NCI-H226 (cell line): Measurements from ENCODE around the gene FASLG.
A peak's percentile ranks its signal among the peaks of the same experiment; 100 is the strongest.

Experiments
- DNase-seq: peaks from one replicate; pipeline ENCODE4 v3.0.0-alpha.2; 2015

FASLG gene

DNA sequence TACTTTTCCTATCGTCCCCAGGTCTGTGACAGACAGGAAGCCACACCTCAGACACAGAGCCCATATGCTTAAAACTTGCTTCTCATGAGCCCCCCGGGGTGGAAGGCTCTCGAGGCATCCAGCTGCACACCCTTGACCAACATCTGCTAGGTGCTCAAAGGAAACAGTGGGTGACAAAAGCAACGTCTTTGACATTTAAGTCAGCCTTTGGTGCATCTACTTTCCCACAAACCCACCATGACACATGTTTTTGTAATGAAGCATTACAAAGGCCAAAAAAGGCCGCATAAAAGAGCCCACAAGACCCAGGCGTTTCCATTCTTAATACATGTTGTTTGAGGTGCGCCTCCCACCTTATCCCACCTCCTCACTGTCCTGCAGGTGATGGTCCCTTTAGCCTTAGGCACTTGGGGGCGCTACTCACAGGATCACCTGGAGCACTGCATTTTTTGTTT lies 11.8 kb upstream of the FASLG start:
- no peak for DNase-seq

DNA sequence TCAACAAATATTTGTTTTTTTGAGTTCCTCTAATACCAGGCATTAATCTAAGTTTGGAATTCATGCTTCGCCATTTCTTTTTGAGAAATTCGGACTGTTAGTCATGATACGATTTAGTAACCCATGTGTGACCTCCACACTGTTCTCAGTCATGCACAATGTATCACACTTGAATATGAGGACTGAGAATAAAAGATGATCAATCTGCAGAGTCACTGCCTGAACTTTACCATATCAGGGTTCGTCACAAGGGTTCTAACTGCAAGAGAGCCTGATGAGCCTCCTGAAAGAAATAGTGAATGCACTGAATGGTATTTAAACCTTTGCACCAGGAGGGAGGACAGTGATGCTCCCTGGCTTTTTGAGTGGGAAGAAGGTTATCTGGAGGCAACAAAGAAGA lies 10.9 kb upstream of the FASLG start:
- no peak for DNase-seq

DNA sequence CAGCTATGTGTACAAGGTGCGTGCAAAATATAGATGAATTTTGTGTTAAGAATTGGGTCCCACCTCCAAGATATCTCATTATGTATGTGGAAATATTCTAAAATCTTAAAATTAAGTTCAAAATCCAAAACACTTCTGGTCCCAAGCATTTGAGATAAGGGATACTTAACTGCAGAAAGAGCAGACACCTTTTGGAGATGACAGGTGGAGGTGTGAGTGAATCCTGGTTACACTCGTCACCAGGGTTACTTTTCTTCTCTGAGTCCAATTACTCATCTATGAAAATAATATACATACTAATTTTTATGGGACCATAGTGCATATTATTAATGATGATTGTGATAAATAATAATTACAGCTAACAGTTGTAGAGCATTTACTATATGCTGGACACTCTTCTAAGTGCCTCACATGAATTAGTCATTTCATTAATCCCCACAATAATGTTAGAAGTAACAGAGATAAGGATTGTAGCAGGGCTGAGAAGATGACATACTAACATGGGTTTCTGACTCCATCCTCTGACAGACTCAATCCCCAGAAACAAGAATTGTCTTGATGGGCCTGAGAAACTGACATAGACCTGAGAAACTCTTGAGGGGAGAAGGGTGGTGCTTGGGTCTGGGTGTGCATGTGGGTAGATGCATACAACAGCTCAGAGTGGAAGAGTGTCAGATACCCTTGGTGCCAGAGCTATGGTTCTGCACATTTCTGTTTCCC lies 8.3 kb upstream of the FASLG start:
- no peak for DNase-seq

DNA sequence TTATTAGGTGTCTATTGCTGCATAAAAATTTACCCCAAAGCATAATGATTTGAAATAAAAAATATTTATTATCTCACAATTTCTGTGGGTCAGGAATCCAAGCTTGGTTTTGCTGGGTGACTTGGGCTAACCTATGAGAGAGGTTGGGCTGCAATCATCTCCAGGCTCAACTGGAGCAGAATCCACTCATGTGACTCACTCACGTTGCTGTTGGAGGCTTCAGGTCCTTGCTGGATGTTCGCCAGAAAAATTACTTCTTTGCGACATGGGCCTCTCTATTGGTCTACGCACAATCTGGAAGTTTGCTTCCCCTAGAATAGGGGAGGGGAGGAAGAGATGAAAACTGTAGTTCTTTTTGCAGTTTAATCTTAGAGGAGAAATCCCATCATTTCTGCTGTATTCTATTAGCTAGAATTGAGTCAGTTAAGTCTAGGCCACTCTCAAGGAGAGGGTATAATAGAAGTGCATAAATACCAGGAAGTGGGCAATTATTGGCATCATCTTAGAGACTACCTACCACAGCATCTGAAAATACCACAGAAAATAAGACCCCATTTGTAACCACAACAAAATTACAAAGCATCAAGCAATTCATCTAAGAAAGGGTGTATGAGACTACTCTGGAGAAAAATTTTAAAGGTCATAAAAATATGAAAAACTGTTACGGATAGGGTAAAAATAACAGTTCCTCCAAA lies 5.7 kb upstream of the FASLG start:
- DNase-seq = peak; percentile 55

DNA sequence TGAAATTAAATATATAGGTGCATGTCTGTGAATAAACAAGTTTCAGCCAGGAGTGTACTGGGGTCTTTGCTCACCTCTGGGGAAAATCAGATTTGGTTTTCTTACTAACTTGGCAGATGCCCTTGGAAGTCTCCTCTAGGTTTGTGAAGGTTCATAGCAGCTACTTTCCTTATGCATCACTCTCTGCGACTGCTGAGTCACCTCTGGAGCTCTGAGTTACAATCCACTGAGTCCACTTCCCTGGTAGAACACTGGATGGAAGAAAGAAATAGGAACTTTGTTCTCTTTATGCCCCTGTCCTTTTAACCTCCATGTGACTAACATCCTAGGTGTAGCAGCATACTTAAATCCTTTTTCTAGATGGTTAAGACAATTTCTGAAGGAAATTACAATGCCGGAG lies 4.4 kb upstream of the FASLG start:
- peak; percentile 69 for DNase-seq

DNA sequence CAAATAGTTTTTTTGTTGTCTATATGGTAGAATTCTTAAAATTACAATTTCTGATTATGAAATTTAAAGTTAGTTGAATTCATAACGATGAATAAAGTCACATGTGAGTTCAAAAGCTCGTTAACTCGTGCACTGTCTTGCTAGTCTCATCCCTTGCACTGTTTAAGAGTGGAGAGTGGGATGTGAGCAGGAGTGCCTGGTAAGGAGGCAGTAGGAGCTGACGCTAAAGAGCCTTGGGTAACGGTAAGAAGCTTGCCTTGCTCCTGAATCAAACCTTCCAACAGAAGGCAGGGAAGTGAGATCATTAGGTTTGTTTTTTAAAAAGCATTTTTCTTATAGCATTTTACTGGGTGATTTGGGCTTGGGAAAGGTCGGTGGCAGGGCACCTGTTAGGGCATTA lies 2.3 kb upstream of the FASLG start:
- DNase-seq = no peak

DNA sequence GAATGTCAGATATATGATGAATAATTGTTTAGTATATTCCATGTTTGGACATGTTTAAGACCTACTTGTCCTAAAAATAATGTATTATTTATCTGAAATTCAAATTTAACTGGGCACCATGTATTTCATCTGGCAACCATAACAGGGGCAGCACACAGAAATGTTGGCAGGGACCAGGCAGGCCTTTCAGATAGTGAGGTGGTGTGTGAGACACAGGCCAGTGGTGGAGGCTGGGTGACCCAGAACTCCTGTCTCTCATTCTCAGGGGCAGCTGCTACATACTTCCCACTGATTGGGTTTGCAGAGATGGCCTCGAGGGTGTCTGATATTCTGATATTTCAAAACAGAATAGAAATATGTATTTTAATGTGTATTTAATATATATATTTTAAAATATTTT lies 1.3 kb upstream of the FASLG start:
- no peak for DNase-seq

DNA sequence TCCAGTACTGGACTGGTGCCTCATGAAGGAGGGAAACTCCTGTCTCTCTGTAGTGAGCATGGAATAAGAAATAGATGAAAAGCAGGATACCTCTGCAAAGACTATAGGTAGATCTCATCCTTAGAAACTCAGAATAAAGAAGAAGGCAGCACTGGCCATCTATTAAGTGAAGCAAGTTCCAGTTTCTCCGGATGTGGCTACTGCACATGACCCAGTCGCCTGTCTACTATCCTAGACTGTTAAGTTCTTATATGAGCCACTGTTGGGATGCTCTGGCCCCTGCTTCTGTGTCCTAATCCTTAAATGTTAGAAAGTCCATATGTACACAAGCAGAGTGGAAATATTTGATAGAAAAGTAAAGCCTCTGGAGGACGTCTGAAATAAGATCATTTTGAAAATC lies 2.2 kb downstream of the FASLG start:
- DNase-seq = no peak

DNA sequence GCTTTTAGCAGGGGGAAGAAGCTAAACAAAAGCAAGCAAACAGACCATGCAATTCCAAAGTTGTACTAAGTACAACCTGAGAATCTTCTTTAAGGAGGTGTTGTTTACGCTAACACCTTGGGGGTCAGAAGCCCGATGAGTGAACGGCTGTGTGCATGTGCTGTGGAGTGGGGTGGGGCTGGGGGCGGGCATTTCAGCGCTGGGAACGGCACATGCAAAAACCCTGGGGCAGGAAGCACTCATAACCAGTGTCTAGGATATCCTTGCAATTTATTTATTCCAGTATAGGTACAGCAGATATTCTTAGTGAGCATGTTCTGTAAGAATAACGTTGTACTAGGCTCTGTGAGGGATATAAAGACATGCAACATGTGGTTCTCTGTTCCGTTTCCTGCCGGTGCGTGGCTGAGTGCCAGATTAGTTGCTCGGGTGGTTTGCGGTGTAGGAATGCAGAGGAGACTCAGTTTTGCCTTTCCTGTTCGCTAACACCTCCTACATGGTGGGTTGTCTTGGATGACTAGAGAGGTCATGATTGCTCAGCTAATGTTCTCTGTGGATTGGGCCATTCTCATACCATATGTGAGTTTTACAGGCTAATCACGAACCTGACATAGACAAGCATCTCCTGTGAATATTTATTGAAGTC lies 3.7 kb downstream of the FASLG start:
- peak; percentile 78 for DNase-seq

DNA sequence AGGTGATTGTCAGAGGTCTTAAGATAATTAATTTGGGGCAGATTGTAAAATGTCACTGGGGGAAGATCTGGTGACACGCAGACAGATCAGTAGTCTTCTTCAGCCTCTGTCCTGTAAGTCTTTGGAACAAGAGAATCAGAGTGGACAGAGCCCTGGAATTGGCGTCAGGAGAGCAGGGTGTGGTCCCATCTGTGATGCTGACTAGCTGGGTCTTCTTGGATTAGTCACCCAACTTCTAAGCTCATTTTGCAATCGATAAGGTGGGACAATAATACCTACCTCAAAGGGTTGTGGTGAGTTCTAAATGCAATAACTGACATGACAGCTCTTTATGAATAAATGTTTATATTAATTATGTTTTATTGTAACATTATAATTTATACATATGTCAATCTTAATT lies 4.8 kb downstream of the FASLG start:
- DNase-seq = no peak

DNA sequence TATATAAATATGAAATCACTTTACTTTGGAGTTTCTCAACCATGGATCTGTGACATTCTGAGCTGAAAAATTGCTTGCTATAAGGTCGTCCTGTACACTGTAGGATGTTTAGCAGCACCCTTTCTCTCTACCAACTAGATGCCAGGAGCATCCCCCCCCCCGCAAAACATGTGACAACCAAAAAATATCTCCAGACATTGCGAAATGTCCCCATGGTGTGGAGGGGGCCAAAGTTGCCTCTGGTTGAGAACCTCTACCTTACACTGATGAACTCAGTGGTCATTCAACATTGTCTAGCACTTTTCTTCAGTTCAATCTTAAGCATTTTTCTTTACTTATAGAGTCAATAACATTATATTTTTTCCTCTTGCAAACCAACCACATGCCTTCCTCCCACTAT lies 9.2 kb downstream of the FASLG start:
- DNase-seq = no peak

DNA sequence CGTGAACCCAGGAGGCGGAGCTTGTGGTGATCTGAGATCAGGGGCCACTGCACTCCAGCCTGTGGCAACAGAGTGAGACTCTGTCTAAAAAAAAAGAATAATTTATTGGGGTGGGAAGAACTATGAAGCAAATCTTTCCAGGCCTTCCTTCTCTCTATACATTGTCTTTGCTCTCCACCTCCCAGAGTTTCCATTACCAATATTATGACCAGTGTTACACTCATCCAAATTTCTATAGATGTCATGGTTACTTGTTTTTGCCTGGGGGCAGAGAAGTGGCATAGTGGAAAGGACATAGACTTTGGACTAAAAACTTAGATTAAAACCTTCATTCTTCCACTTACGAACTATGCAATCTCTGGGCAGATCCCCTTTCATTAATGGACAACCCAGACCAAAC lies 10.1 kb downstream of the FASLG start:
- no peak for DNase-seq

DNA sequence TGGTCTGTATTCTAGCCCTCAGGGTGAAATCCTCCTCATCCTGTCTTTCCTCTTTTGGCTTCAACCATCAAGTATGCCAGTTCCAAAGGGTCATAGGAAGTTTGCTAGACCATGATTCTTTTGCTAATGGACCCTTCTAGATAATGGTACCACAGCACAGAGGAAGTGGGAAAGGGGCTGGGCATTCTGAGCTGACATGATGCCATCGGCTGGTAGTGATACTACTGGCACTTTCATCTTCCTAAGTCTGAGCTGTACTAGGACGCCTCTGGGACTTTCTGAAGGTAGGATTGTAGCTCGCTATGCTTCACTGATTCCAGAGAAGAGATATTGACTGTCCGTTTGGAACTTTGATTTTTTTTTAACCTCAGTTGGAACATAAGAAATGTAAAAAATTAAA lies 11.4 kb downstream of the FASLG start:
- no peak for DNase-seq

DNA sequence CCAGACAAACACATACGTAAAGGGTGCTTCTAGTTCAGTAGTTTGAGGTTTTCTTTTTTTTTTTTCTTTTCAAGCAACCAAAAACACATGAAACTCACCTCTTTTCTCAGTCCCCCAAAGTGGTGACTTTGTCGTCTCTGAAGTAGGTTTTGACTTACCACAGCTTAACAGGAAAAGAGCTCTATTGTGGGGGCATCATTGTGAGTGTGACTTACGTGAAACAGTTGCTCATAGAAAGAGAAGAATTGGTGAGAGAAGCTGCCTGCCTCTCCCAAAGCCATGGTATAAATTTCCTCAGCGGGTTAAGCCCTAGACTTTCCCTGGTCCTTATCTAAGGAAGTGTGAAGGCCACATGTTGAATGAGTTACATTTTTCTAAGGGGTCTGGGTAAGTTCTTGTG lies 11.9 kb downstream of the FASLG start:
- no peak for DNase-seq

DNA sequence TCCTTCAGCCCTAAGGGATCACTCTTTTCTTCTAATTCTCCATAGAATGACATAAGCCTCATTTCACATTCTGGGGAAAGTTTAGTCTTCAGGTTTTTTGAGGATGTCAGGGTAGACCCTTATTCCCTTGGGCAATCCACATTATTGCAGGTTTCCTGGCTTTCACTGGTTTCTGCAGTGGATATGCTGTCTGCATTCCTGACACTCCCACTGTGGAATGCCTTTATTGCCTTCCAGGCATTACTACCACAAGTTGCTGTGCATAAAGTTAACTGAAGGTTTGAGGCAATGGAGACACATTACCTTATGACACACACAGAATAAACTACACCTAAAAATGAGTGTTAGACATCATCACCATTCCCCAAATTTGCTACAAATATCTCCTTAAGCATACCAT lies 12.7 kb downstream of the FASLG start:
- DNase-seq = peak; percentile 87

DNA sequence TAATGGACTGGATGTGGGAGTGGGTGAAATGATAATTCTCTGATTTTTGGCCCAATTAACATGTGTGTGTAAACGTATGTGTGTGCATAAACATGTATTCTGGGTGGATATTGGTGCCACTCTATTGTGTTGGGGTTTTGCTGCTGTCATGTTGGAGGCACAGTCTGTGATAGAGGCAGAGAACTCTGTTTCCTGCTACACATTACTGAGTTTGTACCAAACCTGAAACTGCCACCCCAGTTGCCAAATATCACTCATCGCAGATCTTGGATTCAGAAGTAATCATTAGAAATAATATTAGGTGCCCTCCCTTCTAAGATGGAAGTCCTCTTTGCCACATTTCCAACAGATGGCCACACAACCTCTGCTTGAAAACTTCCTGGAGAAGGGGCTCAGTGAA lies 13.8 kb downstream of the FASLG start:
- DNase-seq = no peak

DNA sequence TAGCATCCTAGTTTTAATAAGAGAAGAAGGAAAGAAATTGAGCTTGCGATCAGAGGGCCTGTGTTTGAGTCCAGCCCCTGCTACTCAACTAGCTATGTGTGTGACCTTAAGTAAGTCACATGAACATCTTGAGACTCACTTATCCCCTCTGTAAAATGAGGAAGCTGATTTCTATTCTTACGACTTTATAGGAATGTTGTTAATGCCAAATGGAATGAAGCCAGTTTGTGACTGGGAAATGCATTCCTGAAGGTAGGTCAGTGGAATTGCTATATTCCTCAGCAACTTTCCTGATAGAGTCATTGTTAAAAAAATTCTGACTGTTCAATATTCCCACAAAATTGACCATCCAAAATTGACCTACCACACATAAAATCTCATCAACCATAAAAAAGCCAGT lies 14.9 kb downstream of the FASLG start:
- DNase-seq = no peak

DNA sequence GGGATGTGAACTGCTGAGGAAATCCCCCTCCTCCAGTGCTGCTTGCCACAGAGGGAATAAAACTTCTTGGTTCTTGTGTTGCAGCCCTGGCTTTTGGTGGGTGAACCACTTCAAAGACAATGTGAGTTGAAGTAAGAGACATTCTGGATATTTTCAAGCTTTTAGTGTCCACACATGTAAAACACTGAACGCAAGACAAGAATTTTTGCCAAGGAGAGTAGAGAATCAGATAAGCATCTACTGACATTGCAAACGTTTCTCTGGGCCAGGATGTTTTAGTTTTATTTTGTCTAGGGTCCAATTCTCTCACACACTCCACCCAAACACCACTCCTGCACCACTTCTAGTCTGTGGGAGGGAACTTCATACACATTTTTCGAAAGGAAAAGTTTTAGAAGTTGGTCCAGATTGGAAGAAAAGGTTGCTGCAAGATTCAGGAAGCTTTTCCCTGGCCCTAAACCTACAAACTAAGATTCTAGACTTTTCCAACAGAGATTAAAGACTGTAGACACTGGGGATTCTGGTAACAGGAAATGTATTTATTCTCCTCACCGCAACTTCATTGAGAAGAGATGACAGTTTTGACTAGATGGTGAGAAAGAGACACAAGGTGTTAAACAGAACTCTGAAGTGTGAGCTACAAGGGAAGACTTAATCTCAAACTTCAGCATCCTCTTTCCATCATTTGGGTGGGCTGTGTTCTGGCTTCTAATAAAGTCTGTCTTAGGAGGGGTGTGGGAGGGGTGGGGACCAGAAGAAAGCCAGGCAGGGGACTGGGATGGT lies 16.1 kb downstream of the FASLG start:
- DNase-seq = no peak

DNA sequence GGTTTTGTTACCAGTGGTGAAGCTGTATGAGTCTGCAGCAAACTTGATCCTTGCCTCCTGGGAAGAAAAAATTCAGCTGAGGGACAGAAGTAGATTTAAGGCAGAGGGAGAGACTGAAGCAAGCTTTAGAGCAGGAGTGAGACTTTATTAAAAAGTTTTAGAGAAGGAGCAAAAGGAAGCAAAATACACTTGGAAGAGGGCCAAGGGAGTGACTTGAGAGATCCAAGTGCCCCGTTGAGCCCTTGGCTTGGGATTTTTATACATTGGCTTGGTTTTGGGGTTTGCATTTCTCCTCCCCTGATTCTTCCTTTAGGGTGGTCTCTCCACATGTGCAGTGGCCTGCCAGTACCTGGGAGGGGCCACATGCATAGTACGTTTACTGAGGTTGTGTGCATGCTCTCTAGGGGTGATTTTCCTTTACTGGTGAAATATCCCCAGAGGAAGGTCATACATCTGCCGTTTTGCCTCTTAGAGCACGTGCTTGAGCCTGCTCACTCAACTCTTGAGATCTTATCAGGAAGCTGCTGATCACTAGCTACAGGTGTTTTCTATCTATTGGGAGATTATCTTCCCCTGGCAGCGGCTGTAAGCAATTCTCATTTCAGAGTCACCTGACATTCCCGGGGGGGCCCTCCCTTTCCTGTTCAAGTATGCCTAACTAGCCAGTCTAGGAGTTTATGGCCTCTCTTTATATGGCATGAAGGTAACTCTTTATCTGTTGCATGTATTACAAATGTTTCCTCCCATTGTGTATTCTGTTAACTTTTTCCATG lies 20.3 kb downstream of the FASLG start:
- DNase-seq = no peak

DNA sequence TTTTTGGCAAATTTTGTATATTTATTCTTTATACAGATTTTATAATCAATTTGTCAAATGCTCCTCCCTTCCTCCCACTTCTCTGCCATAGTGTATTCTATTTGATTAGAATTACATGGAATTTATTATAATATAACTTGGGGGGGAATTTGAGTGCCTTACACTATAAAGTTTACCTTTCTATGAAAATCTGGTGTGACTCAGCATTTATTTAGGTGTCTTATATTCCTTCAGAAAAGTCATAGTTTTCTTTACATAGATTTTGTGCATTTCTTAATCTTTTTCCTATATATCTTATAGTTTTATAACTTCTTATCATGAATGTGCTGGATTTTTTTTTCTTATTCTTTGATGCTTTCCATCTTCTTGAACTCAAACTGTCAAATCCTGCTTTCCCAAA lies 21.3 kb downstream of the FASLG start:
- DNase-seq = no peak

DNA sequence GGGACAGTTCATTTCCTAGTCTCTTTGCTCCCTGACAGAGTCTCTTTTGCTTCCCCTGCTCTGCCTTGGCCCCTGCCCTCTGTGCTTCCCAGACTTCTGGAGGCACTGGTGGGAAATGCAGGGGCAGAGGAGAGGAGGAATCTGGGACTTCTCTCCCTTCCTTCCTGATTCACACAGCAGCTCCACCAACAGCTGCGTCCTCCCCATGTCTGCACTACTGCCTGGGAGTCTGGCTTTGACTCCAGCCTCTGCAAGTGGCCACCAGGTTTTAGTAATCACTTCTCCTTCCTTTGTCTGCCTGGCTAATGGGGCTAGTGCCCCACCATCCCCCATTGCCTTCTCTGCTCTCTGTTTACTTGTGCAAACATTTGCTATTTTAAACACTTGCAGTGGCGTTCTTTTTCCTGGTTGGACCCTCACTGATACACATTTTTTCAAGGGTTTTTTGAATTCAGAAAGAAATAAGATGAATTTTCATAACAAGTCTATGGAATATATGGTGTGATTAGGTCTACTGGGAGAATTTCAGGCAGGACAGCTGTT lies 21.9 kb downstream of the FASLG start:
- no peak for DNase-seq

DNA sequence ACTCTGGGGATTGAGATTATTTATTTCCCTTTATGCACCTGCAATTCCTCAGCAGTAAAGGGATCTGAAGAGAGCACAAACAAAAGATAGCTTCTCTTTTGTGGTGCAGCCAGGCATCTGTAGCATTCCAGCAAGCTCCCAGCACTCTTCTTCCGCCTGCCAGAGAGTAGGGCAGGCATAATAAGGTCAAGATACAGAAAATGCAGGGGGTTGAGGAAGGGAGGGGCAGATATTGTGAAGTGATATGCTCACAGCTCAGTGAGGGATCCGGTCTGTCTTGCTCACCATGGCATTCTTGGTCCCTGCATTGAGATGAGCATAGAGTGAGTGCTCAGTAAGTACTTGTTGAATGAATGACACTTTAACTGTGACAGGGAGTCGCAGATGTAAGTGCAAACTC lies 23.9 kb downstream of the FASLG start:
- DNase-seq = no peak
